Measurements from ENCODE around the gene LRRC51.

LRRC51 gene

GRCh38 chr11:72072348-72072747 lies 8.3 kb upstream of the LRRC51 start:
- H3K4me3 ChIP-seq (ENCODE audit: low read depth, low read length), result no peak overlapping the region
- TF ChIP-seq CTCF (conservative IDR thresholded peaks at IDR 0.05; ENCODE audit: low read depth, low read length), result no peak
- DNase-seq (ENCODE audit: low read depth), result peak; percentile 86

- no peak for DNase-seq (ENCODE audit: low read depth)
- TF ChIP-seq CTCF (conservative IDR thresholded peaks at IDR 0.05; ENCODE audit: low read depth, low read length), result peak; percentile 22
- H3K4me3 ChIP-seq (ENCODE audit: low read depth, low read length), result no peak overlapping the region
Observed at GRCh38 chr11:72075109-72075508, 5.5 kb upstream of the LRRC51 start.

GRCh38 chr11:72075756-72076155 lies 4.9 kb upstream of the LRRC51 start:
- TF ChIP-seq CTCF (conservative IDR thresholded peaks at IDR 0.05; ENCODE audit: low read depth, low read length), result no peak
- no peak overlapping the region for H3K4me3 ChIP-seq (ENCODE audit: low read depth, low read length)
- DNase-seq (ENCODE audit: low read depth), result no peak

GRCh38 chr11:72078477-72078876 lies 2.2 kb upstream of the LRRC51 start:
- TF ChIP-seq CTCF (conservative IDR thresholded peaks at IDR 0.05; ENCODE audit: low read depth, low read length), result no peak
- no peak overlapping the region for H3K4me3 ChIP-seq (ENCODE audit: low read depth, low read length)
- peak; percentile 28 for DNase-seq (ENCODE audit: low read depth)

- no peak for DNase-seq (ENCODE audit: low read depth)
- peak overlapping the region; percentile 74 for H3K4me3 ChIP-seq (ENCODE audit: low read depth, low read length)
- TF ChIP-seq CTCF (conservative IDR thresholded peaks at IDR 0.05; ENCODE audit: low read depth, low read length), result no peak
Observed at GRCh38 chr11:72079819-72080325, 778 bp upstream of the LRRC51 start.

- DNase-seq (ENCODE audit: low read depth), result no peak
- TF ChIP-seq CTCF (conservative IDR thresholded peaks at IDR 0.05; ENCODE audit: low read depth, low read length), result no peak
- peak overlapping the region; percentile 69 for H3K4me3 ChIP-seq (ENCODE audit: low read depth, low read length)
Observed at GRCh38 chr11:72081184-72081644, 564 bp downstream of the LRRC51 start.

GRCh38 chr11:72081821-72082453 lies 1.3 kb downstream of the LRRC51 start:
- DNase-seq (ENCODE audit: low read depth), result no peak
- H3K4me3 ChIP-seq (ENCODE audit: low read depth, low read length), result no peak overlapping the region

More at GRCh38 chr11:72081821-72082453, 1.3 kb downstream of the LRRC51 start:
- no peak for TF ChIP-seq CTCF (conservative IDR thresholded peaks at IDR 0.05; ENCODE audit: low read depth, low read length)
